GM18870 (cell line): ENCODE data around the gene ACD.

ENCODE experiments used
- ATAC-seq: cut with Tn5 transposase; IDR thresholded peaks from one replicate; pipeline ENCODE4 v1.9.1; 2021; ENCODE audit warnings: moderate library complexity; ENCODE audit not compliant: unreplicated experiment

The ACD gene

DNA sequence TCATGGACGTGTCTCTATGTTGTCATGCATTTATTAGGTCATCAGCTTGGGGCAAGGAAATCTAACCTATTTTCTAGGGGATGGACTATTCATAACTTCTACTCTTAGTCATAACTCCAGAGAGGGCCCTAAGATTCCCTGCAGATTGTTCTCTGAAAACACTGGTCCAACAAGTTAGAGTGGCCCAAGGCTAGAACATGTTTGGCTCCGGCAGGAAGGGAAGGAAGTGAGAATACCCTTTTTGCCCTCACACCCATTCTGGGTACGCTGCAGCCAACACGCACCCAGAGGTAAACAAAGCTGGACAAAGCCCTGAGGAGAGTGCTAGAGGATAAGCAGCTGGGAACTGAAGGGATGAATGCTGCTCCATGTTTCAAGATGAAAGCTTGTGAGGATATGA, 16.5 kb upstream of the ACD start:
- no peak for ATAC-seq

DNA sequence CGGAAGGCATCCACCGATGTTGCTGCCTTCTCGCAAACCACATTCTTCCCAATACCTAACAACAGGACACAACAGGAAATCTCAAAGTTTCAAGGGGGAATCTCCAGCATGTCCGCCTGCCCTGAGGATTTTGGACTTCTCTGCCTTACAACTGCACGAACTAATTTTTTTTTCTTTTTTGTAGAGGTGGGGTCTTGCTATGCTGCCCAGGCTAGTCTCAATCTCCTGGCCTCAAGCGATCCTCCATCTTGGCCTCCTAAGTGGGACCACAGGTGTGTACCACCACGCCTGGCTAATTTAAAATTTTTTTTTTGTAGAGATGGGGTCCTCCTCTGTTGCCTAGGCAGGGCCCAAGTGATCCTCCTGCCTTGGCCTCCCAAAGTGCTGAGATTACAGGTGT, 15.9 kb upstream of the ACD start:
- ATAC-seq: no peak

DNA sequence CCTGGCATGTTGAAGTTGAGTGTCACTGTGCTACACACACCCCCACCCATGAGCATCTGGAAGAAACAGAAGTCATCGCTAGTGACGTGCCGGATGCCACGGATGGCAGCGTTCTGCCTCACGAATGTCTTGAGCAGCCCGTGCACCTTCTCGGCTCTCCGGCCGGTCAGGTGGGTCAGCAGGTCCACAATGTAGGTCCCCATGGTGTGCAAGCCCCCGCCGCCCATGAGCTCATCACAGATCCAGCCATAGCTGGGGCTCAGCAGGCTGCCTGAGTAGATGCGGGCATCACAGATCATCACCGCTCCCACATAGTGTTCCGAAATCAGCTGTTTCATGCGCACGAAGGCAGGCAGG, 15.5 kb upstream of the ACD start:
- ATAC-seq: no peak

DNA sequence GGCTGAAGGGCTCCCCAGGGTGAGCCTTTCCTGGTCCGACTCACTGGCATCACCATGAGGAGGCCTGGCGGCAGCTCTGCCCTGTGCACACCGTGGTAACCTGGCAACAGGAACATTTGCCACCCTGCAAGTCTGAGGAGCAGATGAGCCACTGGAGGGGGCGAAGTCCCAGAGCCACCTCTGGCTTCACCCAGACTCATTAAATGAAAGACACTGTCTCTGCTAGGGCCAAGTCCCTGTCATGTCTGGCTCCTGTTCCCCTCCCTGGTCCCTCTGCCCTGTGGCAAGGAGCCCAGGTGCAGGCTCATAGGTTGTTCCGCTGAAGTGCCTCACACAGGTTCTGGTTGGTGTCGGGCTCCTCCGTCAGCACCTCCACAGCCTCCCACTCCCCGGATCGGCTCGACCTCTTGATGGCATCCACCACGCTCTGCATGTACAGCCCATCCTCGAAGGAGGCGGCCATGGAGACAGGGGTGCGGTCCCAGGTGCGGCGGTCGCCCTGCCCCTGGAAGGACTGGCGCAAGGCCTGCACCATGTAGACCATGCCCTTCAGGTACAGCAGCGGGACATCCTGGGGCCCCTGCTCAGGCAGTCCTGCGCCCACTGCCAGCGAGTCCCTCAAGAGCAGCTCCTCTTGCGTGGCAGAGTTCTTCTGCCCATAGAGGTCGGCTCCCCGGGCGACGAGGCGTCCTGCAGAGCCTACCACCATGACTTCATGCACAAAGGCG, 15.0 kb upstream of the ACD start:
- no peak for ATAC-seq

DNA sequence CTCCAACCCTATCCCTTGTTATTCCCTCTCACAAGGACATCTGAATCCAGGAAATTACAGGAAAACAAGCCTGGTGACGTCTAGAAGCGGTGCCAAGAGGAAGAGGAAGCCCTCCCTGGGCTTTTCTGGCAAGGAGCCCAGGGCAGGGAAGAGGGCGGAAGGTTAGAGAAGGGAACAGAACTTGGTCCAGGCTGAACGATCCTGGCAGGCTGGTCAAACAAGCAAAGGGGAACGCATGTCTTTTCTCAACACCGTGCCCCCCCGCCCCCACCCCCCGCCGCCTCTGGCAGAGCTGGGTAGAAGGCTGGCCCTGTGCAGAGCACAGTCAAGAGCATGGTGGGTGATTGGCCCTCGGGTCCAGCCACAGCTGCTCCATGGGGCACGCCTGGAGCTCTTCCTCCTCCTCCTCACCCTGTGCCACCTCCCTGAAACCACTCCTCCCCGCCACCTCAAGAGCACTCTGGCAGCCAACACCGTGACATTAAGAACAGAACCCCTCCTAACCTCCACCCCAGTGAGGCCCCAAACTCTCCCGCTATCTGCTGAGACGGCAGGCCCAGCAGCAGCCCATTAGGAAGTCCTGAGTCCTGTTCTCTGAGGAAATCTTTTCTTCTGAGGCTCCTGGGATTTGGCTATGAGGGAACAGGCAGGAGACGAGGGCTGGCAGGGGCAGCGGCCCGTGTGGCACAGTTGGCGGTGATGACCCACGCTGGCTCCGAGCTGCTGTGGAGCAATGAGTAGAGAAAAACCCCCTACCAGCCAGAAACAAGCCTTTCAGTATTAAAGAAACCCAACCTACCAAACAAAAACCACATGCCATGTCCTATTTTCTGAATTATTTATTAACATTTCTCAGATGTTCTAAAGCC, 13.9 kb upstream of the ACD start:
- no peak for ATAC-seq

DNA sequence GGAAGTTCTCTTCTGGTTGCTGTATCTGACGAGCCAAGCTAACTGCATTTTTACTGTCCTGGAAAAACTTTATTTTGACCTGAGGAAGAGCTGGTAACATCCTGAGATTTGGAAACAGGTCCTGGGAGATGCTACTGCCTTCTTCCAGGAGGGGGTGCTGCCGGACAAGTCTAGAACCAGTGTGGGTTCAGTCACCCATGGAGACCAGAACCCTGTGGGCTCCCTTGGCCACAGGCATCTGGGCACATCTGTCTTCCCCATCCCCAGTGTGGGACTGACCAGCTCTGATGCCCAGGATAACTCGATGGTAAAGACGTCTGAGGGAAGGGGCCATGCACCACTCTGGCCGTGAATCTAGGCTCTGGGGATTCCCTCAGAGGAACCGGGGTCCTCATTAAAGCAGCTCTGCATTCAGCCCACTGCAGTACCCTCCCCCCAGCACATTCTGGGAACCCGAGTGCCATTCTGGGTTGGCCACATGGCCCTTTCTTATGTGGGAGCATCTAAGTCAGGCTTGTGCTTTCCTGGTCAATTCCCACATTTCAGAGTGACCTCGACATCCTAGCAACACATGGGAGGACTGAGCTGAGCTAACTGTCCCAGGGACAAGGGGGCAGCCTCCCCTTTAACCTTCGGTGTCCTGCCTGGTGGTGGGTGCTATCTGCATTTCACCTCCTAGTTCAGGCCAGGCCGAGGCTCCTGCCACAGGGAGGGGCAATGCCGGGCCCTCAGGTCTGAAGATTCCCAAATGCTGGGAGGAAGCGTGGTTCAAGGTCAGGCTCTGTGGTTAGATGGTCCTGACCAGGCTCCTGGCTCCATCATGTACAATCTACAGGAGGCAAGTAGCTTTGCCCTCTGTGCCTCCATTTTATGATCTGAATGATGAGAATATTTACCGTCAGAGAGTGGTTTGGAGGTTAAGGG, 12.9 kb upstream of the ACD start:
- ATAC-seq: no peak

DNA sequence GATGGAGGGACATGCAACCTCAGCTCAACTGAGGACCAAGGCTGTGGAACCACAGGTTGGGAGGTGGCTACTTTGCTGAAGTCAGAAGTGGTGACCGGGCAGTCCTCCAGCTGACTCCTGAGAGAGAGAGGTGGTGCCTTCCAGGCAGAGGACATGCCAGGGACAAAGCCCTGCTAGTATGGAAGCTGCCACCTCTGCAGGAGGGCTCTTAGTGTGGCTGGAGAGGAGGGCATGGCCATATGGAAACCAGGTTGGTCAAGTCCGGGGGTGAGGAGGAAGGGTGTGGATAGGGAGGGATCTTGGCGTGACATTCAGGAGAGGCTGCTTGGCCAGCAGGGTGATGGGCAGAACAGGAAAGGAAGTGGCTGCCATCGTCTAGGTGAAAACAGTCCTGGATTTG, 12.2 kb upstream of the ACD start:
- ATAC-seq: no peak

DNA sequence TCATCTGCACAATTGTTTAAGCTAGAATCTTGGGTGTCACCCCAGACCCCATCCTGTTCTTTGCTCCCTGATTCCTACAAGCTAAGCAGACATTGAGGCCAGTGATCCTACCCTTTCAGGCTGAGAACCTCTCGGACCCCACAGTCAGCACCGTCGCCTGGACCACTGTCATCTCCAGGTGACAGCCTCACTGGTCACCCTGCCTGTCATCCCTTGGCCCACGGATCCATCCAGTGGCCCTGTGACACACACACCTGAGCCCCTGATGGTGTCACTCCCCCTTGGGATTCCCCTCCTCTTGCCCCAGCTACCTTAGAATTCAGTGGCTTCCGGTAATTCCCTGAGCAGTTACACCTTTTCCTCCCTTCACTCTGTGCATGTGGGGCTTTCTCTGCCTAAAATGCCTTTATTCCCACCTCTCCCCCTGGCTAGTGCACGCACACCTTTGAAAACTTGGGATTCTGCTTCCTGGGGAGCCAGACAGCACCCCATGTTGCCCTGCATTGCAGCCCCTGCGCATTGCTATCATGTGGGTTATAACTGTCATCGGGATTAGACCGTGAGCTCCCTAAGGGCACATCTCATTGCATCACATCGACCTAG, 9.5 kb upstream of the ACD start:
- ATAC-seq: no peak

DNA sequence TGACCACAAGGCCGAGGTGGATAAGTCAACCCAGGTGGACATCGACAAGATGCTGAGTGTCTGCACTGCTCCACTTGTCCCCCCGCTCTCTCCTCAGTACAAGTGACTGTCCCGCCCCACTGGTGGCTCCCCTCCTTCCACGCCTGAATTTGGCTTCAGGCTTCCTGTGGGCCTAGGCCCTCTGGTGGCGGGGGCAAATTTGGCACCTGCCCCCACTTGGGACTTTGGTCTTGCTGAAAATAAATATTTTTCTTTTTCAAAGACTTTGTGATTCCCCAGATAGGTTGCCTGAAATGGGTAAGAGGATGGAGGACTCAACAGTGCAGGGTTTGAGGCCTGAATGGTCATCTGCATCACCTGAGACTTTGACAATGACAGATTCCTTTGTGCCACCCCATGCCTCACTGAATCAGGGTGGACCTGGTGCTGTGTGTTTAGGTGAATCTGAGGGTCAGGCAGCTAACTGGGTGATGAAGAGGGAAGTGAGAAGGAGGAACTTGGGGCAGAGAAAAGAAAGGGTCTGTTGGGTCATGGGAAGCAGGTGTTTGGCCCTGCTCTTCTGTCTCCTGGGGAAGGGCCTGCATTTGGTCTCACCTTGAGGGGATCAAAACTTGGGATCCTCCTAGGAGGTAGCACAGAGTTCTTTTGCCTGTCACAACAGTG, 8.6 kb upstream of the ACD start:
- ATAC-seq: no peak

DNA sequence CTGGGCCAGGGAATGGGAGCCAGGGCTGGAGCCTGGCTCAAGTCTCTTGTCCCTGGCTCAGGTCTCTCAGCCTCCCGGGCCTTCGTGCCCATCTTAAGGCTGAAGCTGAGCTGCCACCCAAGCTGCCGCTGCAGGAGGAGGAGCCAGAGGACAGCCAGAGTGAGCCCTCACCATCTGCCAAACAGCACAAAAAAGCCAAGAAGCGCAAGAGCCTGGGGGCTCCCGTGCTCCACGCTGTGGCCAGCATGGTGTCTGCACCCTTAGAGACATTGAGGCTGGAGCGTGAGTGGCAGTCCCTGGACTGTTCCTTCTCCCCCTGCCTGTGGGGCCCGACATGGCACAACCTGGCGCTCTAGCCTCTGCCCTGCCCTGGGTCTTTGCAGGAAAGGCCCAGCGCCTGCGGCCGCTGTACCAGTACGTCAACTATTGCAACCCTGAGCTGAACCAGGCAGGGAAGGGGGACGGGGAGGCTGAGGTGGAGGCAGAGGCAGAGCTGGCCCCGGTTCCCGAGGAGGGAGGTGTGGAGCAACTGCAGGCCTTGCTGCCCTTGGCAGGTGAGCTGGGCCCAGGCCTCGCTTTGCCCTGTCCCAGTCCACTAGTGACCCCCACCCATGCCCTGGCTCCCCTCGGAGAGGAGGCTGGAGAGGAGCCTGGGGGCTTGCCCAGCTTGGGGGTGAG, 7.9 kb upstream of the ACD start:
- ATAC-seq: peak; percentile 68

DNA sequence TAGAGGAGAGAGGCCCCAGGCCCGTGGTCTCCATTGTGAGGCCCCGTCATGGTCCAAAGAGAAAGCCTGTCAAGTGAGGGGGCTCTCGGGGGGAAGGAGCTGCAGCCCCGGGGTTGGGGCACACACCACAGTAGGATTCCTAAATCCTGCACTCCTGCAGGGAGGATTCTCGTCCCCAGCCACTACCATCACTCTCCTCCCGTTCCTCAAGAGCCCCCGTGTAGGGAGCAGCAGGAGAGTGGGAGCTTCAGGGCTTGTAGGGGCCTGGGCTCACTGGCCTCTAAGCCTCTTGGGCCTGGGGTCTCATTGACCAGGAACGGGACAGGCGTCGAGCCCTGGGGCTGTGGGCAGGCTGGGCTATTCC, 7.4 kb upstream of the ACD start:
- no peak for ATAC-seq

DNA sequence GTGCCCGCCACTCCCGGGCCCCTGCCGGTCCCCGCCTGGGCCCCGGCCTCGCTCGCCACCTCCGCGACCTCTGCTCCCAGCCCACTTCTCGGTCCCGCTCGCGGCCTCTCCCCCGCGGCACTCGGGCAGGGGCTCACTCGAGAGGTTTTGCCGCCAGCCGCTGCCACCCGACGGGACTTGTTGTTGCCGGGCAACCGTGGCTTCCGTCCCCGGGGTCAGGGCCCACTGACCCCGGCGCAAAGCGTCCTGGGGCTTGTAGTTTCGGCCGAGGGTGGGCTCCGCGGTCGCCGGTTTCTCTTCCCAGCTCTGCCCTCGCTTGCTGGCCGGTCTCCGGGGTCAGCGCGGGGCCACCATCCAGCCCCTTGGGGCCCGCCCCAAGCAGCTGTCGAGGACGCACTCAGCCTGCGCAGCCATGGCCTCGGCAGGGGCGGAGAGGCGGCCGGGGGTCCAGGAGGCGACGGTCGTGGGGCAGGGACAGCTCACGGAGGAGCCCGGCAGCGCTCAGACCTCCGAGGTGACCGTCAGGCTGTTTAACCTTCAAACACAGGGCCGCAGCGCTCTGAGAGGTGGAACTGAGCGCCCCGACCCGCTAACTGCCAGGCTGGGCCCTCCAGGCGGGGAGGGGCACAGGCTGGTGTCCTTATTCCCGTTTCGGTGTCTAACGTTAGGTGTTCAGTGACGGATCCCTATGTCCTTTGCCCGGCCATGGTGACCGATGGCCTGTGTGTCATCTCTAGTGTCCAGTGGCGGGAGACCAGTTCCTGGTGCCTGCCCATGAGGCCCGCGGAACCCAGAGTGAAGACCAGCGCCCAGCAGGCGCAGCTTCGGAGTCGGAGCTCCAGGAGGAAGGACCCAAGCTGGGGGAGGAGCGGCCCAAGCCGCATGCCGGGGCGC, 6.7 kb upstream of the ACD start, which contains the start of the genes C16orf86 and ENKD1:
TSS of gene C16orf86 (plus strand) at position 256 of the 894 bp plus-strand sequence. CDS start at position 413, 157 bp downstream.
TSS of gene ENKD1 (minus strand) at position 192 of the 894 bp plus-strand sequence. CDS start 308 bp downstream, outside the sequence.
- no peak for ATAC-seq

DNA sequence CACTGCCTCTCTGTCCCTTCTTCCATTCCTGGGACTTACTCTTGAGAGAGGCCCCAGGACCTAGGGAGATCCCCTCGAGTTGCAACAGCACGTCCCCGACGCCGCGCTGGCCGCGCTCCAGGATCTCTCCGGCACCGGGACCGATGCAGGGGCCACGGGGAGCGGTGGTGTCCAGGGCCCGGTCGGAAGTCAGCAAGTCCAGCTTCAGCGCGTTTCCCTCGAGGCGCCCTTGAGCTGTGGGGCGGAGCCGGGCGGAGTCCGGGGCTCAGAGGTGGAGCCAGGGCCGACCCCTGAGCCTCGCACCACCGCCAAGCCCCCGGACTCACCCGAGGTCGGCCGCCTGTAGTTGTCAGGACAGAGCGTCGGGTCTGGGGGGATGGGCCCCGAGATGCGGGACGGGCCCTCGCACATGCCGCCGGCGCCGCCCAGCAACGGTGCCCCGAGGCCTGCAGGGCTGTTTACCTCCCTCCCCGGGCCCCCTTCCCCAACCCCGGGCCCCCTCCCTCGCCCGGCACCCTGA, 6.0 kb upstream of the ACD start:
- no peak for ATAC-seq

DNA sequence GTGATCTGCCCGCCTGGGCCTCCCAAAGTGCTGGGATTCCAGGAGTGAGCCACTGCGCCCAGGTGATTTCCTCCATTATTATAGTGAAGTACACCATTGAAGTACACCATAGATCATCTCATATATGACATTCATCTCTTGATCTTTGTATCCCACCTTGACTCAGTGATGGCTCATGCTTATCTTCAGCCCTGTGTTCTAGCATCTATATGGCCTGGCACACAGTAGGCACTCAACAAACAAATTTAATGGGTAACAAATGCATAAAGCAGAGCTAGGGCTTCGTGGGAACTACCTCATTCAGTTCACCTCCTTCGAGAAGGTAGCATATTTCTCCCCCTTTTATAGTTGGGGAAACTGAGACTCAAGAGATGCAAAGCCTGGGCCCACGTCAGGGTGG, 5.5 kb upstream of the ACD start:
- no peak for ATAC-seq

DNA sequence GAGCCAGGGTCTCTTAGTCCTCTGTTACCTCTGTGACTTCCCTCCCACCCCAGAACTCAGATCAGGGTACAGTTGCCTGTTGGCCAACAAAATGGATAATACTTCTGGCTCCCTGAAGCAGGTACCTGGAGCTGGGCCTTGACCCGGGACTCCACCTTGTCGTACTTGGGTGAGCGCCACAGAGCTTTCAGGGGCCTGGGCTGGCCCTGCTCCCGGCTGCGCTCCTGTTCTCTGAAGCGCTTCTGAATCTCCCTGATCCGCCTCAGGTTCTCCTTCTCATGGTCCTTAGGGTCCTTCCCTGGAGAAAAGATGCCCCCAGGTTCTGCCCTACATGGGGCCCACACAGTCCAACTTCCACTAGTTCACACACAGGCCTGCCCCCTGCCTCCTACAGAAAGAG, 4.8 kb upstream of the ACD start:
- ATAC-seq: no peak

DNA sequence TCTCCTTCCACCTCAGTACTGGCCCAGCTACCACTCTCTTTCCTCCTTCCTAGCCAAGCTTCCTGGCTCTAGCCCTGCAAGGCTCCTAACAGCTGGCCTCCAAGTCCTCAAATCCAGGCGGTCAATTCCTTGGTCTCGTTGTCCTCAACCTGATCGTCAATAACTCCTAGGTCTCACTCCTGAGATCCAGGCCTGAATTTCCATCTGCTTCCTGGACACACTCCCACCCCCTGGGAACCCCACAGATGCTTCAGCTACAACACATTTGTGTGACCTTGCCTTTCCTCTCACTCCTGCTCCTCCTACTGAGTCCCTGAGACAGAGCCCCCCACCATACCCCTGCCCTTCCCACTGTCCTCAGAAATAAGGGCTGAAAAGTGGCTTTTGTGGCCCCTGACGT, 4.2 kb upstream of the ACD start:
- no peak for ATAC-seq

DNA sequence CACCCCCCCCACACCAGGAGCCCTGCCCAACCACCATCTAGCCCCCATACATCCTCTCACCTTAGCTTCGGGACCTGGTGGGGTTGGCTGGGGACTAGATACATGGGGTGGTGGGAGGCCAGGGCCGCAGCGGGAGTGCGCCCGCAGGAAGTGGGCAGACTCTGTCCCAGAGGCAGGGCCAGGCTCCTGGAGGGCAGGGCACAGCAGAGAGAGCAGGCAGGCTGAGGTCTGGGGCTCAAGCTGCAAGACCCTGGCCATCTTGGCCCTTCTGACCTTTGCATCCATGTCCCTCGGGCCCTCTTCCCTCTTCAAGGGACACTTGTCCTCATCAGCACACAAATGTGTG, 3.8 kb upstream of the ACD start:
- no peak for ATAC-seq

DNA sequence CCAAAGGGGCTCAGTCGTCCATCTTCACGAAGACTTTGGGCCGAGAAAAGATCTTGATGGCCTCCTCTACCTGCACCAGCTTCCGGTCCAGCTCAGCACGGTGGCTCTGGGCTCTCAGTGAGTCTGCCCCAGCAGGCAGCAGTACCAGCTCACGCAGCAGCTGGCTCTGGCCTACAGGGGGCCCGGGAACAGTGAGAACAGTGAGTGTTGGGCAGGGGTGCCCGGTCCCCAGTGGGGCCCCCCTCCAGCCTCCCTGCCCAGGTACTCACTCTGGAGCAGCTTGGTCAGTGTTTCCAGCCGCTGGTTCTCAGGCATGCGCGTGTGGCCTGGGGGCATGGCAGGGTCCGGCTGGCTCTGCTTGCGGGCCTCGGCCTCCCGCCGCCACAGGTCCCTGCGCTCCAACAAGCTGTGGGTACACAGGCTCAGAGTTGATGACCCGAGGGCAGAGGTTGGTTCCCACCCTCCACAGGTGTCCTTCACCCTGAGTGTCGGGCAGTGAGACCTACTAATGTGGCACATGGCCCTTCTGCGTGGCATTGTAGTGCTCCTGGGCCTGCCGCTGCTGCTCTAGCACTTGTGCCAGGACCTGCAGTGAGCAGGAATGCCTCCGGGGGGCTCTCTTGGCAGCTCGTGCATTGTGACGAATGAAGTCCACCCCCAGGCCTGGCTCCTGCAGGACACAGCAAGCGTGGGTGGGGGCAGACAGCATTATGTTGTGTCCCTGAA, 3.3 kb upstream of the ACD start:
- no peak for ATAC-seq
